ENCODE data around the gene IL1F10.

DNA sequence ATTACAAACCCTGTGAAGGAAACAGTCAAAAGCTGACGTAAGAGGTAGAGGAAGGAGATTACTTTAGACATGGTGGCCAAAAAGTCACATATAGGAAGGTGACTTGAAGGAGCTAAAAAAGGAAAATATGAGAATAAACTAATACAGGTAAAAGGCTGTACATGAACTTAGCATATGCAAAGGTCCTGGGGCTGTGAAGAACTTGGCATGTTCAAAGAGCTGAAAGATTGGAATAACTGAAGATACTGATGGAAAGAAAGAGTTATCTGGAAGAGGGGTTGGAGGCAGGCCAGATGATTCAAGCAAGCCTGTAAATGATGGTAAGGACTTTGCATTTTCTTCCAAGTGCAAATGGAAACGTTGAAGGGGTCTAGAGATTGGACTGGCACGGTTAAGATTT is 49.3 kb upstream of the IL1F10 start:
- TF ChIP-seq, protein P1, sequence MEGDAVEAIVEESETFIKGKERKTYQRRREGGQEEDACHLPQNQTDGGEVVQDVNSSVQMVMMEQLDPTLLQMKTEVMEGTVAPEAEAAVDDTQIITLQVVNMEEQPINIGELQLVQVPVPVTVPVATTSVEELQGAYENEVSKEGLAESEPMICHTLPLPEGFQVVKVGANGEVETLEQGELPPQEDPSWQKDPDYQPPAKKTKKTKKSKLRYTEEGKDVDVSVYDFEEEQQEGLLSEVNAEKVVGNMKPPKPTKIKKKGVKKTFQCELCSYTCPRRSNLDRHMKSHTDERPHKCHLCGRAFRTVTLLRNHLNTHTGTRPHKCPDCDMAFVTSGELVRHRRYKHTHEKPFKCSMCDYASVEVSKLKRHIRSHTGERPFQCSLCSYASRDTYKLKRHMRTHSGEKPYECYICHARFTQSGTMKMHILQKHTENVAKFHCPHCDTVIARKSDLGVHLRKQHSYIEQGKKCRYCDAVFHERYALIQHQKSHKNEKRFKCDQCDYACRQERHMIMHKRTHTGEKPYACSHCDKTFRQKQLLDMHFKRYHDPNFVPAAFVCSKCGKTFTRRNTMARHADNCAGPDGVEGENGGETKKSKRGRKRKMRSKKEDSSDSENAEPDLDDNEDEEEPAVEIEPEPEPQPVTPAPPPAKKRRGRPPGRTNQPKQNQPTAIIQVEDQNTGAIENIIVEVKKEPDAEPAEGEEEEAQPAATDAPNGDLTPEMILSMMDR (IDR thresholded peaks at IDR 0.05), result no peak
- no peak for TF ChIP-seq POLR2A (IDR thresholded peaks at IDR 0.05)

All from esophagus squamous epithelium (tissue), 4 donors.